HG03457 (cell line): ENCODE data around the gene EBP.

Experiments
- ATAC-seq: cut with Tn5 transposase; IDR thresholded peaks from one replicate; pipeline ENCODE4 v1.9.1; 2021; ENCODE audit warnings: moderate number of reproducible peaks; ENCODE audit not compliant: unreplicated experiment

The EBP gene

GRCh38 chrX:48521353-48522243 lies at the start of gene EBP:
TSS of gene EBP (plus strand) at chrX:48521808. CDS start at chrX:48523772, 1,964 bp downstream.
- ATAC-seq = peak; percentile 79

DNA sequence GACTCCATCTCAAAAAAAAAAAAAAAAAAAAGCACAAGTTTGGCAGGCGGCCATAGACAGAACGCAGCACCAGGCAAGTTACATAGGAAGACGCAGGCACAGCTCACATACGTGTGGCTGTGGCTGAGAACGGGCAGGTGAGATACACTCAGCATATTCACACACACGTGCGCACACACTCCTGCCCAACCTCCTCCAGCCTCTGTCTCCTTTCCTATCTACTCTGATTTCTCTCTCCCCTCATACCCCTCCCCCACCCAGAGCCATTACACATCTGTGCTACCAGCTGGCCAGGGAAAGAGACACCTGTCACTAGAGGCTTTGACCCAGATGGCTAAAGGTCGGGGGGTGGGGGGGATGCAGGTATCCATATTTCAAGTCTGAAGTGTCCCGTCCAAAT lies 49.4 kb upstream of the EBP start:
- no peak for ATAC-seq

- ATAC-seq = no peak
Measured at GRCh38 chrX:48472851-48473703, 48.5 kb upstream of the EBP start.

DNA sequence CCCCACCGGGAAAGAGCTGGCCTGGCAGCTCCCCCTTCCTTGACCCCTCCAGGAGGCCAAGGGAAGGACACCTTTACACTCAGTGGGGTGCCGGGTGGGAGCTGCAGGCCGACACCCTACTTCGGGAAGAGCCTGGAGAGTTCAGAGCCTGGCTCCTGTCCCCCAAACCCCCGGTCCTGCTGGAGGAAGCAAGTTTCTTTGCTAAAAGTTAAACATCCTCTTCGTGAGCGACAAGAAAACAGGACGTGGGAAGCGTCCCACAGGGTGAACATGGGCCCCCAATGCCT lies 48.0 kb upstream of the EBP start:
- no peak for ATAC-seq

- no peak for ATAC-seq
Measured at GRCh38 chrX:48474127-48474526, 47.5 kb upstream of the EBP start.

DNA sequence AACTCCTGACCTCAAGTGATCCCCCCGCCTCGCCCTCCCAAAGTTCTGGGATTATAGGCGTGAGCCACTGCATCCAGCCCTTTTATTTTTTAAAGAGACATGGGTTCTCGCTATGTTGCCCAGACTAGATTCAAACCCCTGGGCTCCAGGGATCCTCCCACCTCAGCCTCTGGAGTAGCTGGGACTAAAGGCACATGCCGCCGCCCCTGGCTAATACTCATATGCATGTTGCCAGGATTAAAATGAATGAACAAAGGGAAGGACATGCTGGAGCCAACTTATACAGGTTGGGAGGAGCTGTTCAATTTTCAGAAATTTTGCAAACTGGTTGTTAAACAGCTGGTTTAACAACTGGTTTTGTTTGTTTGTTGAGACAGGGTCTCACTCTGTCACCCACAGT lies 47.0 kb upstream of the EBP start:
- ATAC-seq = no peak

DNA sequence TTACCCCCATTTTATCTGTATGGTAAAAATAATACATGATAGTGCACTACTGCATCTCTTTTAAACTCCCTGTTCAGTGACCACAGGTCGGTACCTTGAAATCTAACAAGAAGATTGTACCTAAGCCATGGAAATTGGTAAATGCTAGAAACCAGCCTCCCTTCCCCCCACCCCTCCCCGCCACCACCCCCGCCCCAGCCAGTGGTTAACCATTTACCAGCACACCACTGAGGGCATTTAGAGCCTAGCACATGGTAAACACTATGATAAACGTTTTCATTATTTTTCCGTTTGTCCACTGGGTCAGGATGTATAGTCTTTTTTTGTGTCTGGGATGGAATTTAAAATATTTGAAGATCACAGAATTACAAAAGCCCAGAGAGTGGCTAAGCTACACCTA lies 46.3 kb upstream of the EBP start:
- ATAC-seq = no peak

DNA sequence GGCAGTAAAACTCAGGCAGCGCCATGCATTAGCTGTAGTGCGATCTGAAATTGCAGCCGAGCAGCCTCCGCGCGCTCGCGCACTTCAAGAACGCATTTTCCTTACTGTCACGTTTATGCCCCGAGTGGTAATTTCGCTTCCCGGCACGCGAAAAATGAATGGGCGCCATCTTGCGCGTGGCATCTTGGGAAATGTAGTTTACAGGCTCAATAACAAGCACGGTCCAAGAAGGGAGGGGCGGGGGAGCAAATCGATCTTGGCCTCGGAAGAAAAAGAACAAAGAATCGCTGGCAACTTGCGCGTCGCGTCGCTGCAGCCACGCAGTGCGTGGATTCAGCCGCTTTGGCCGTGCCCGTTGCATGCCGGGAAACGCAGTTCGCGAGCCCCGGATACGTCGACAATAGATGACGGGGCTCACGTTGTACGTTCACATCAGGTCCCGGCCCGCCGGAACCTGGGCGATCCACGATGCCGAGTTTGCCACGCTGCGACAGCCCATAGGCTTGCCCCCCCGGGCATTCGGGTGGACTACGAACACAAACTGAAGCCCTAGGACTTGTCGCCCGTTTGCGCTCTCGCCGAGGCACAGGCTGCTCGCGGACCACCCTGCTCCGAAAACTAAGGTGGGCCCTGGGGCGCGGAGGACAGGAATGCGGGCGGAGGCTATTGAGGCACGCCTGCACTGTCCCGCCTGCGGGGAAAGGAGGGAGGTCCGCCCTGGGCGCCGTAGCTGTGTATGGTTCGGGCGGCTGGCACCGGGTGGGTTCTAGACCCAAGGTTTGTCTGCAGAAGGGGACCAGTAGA lies 45.6 kb upstream of the EBP start, which contains the start of gene FTSJ1:
Gene FTSJ1 (plus strand): TSS at position 426 of the 804 bp plus-strand sequence. CDS start 1,849 bp downstream, outside the sequence.
- ATAC-seq = peak; percentile 82

- ATAC-seq = no peak
Measured at GRCh38 chrX:48476919-48477318, 44.7 kb upstream of the EBP start.

DNA sequence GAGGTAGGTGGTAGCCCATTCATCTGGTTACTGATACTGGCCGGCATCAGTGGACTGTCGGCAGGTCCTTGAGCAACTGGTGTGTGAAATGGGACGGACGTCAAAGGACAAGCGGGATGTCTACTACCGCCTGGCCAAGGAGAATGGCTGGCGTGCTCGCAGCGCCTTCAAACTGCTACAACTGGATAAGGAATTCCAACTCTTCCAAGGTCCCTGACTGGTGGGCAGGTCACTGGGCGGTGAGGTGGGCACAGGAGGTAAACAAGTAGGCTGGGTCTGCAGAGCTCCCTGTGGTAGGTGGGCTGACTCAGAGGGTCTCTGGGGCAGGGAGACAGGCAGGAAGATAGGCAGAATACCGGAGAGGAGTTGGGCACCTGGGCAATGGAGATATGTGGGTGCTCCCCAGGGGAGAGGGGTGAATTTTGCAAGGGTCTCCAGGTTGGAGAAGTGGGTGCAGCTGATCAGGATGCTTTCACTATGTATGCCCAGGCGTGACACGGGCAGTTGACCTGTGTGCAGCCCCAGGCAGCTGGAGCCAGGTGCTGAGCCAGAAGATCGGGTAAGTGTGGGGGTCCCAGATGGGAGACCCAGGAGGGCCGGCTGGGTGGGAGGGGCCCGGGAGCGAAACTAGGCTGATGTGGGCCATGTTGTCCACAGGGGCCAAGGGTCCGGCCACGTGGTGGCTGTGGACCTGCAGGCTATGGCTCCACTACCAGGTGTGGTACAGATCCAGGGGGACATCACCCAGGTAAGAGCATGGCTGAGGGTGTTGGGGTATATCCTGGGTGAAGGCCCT lies 43.5 kb upstream of the EBP start:
- no peak for ATAC-seq

GRCh38 chrX:48478806-48479205 lies 42.8 kb upstream of the EBP start:
- ATAC-seq = no peak

DNA sequence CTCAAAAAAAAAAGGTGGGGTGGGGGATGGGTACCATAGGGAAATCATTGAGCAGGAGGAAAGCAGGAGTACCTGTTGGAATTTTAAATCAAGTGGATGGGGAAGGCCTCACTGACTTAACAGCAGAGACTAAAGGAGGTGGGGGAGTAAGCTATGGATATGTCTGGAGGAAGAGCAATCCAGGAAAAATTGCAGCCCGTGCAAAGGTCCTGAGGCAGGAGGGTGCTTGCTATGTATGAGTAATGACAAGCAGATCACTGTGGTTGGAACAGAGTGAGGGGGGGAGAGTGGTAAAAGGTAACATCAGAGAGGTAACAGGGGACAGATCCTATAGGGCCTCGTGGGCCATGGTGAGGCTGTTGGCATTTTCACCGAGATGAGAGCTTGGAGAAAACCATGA lies 41.5 kb upstream of the EBP start:
- ATAC-seq = no peak

- no peak for ATAC-seq
Measured at GRCh38 chrX:48480583-48480982, 41.0 kb upstream of the EBP start.

- no peak for ATAC-seq
Measured at GRCh38 chrX:48482526-48482925, 39.1 kb upstream of the EBP start.

DNA sequence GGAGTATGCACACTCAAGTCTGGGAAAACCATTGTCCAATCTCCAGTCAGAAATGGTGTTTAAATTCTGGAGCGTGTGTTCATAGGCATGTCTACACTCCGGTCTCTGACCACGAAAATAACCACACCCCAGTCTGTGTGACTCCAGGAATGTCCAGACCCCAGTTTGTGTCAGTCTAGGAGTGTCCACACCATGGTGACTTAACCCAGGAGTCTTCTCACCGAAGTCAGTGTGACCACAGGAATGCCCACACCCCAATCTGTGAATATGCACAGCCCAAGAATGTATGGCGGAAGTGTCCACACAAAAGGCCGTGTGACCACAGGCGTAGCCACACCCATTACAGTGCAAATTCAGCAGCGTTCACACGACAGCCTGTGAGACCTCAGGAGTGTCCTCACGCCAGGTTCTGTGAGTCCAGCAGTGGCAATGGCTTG lies 34.2 kb upstream of the EBP start:
- ATAC-seq = no peak

DNA sequence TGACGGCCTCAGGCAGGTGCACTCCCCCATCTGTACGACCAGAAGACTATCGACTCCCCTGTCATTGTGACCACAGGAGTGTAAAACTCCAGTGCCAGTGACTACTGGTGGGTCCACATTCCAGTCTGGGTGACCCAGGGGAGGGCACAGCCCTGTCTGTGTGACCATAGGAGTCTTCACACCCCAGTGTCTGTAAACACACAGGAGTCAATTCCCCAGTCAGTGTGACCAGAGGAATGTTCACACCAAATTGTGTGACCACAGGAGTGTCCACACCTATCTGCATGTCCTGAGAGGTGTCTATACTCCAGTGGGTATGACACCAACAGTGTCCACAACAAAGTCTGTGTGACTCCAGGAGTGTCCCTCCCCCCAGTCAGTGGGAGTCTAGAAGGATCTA lies 33.6 kb upstream of the EBP start:
- no peak for ATAC-seq

DNA sequence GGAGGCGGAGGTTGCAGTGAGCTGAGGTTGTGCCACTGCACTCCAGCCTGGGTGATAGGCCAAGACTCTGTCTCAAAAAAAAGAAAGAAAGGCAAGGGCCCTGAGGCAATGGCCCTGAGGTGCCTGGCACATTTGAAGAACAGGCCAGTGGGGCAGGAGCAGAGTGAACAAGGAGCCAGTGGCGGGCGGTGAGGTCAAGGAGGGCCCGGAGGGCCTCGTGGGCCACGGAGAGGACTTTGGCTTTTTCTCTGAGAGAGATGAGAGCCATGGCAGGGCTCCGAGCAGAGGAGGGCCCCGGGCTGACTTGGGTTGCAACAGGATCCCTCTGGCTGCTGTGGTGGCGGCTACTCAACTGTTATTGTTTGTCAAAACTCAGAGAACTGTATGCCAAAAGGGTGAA lies 32.3 kb upstream of the EBP start:
- no peak for ATAC-seq

GRCh38 chrX:48489892-48490291 lies 31.7 kb upstream of the EBP start:
- ATAC-seq = no peak

DNA sequence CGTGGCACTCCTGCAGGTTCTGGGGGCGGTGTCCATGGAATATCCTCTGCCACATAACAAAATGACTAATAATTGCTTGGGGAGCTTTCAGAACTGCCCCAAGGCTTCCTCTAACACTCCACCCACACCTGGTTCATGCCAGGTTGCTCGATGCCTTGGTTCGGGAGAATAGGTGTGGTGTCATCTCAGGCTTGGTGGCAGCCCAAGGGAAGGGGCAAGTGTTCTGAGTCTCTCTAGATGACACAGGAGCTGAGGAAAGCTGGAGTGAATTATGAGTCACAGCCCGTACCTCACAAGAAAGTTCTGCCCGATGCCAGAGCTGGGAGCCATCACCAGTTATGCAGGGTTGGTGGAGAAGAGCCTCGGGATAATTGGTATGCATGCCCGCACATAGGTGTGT lies 30.9 kb upstream of the EBP start:
- no peak for ATAC-seq

DNA sequence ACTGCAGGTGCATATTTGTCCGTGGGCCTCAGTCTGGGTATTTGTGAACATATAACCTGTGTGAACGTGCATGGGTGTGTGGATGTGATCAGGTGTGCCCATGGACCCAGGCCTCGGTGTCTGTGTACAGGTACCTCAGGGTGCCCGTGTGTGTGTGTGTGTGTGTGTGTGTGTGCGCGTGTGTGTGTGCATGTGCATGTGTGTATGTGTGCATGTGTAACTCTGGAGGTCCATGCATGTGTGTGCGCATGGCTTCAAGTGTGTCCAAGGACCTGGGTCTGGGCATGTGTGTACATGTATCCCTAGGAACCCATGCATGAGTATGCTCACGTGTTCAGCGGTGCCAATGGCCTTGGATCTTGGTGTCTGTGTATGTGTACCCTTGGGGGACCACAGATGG lies 29.8 kb upstream of the EBP start:
- ATAC-seq = no peak
